Activated naive CD8-positive, alpha-beta T cell treated with anti-CD3 and anti-CD28 coated beads, Interleukin-2, amount 50 U/mL, for 16 hours (primary cell): ENCODE measurements around the gene MXI1.
"Not testable (repeated sequence)": the region's sequence is repeated elsewhere in the genome, so short reads cannot be mapped to it uniquely, and the experiment has no call there.

ENCODE experiments used
- DNase-seq: peaks from one replicate; pipeline ENCODE4 v3.0.0-alpha.2; 2020; ENCODE audit warnings: low read depth, low spot score

MXI1 gene

GRCh38 chr10:110313674-110314073, 106.3 kb downstream of the MXI1 start:
- DNase-seq: no peak

DNA sequence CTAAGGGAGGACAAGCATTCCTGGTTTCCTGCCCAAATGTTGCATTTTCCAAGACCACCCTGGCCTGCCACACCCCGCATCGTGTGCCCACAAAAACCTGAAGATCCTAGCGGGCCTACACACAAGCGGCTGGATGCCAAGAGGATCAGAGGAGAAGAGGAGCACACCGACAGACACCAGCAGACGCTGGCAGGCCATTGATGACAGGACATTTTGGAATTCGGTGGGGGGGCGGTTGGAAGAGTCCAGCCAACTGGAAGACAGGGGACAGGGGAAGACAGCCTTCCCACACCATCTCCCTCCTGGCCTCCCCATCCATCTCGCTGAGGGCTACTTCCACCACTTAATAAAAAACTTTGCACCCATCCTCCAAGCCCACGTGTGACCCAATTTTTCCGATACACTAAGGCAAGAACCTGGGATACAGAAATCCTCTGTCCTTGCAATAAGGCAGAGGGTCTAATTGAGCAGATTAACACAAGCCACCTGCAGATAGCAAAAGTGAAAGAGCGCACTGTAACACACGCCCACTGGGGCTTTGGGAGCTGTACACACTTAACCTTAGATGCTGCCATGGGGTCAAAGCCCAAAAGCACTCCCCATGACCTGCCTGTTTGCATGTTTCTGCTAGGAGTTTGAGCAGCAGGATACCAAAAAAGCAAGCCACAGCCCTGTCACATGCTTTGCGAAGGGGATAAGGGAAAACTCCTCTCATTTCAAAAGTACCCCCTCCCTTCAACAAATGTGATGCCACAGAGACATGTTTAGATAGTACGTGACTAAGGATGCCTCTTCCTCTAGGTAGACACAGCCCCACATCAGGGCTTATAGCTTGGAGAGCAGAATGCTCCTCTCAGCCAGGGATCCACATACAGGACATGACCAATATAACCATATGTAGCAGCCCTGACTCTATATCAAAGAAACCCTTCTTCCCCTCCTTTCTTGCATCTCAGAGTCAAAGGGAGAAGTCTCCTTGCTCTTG, 110.8 kb downstream of the MXI1 start:
- DNase-seq: no peak

DNA sequence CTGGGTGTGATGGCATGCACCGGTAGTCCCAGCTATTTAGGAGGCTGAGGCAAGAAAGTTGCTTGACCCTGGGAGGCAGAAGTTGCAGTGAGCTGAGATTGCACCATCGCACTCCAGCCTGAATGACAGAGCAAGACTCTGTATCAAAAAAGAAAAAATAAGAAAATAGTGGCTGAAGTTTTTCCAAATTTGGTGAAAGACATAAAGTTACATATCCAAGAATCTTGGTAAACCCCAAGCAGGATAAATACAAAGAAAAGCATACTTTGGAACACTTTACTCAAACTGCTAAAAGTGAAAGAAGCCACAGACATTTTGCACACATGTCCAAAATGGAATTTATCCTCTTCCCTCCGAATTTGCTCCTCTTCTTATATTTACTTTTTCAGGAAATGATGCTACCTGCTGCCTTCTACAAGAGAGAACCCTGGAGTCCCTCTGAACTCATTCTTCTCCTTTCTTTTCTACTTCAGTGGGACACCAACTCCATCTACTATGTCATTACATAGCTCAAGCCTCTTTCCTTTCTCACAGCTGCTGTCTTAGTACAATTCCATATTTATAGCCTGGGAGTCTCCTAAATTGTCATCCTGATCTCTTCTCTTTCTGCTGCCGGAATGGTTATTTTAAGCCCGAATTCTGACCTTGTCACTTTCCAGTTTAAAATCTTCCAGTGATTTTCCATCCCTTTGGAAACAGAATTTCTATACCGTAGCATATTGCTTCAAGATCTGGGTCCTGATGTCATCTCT, 114.6 kb downstream of the MXI1 start:
- no peak for DNase-seq

DNA sequence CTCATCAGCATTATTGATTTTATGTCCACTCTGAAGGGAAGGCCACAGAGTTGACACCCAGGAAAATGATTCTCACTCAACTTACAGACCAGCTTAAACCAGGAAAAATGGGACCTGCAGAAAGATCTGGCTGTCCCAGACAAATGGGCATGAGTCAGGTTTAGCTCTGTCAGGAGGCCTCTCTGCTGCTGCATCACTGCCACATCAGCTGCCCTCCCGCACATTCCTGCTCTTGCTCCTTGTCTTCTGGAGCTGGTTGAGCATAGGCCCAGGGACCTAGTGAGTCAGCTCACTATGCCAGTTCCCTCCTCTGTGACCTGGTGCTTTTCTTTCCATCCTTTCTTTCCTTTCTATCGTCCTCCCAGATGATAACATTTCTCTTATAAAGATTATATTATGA, 116.1 kb downstream of the MXI1 start:
- no peak for DNase-seq

DNA sequence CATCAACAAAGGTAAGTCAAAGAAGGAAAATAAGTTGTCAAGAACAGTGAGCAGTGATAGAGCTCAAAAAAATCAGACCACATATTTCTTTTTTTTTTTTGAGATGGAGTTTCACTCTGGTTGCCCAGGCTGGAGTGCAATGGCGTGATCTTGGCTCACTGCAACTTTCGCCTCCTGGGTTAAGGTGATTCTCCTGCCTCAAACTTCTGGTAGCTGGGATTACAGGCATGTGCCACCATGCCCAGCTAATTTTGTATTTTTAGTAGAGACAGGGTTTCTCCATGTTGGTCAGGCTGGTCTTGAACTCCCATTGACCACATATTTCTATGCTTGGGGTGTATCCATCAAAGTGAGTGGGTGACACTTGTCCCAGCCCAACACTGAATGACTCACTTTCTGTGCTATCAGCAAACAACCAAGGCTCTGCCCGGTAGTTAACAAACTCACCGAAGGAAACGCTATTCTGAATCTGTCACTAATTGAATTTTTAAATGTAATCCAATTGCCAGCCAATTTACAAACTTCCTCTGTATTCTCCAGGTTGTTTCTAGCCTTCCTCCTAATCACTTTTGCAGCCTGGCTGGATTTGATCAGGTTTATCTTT, 116.9 kb downstream of the MXI1 start:
- no peak for DNase-seq

GRCh38 chr10:110324805-110325280, 117.4 kb downstream of the MXI1 start:
- DNase-seq: no peak

GRCh38 chr10:110326351-110327032, 119.1 kb downstream of the MXI1 start:
- no peak for DNase-seq

DNA sequence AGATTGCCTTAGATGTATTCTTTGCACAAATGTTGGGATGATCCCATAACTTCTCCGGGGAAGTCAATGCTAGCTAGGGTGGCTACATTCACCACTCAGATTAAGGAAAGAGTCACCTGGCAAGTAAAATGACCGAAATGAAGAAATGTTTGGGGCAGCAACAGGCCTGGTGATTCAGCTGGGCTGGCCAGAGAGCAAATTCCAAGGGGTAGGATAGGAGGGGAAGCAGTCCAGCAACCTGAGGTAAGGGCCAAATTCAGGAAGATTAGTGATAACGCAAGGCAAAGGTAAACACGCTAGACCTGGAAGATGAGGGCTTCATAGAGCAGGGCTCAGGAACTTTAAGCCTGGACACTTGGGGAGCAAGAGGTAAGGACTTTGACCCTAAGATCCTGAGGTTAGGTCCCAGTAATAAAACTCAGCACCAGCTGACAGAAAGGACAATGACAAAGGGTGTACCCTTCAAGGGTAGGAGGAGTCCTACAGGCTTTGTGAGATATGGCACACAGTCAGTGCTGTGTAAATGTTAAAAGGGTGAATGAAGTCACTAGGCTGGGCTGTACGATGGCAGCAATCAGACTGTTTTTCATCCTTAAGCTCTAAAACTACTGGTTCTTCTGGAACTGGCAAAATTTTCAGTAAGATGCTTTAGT, 120.0 kb downstream of the MXI1 start:
- DNase-seq: no peak

DNA sequence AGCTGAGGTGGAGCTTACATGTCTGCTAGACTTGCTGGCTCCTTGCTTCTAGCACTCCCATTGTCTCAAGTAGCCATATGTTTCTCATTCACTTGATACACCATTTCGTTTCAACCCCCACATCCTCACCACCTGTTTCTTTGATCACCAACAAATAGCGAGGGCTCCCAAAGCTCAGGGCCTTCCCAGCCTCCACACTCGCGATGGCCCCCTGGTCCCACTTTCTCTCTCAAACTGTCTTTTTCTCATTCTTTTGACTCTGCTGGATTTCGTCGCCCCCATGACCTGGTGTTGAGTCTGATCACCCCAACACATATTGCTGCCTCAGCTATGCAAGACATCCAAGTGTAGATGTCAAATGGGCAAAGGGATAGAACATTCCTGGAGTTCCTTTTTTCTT, 123.3 kb downstream of the MXI1 start:
- no peak for DNase-seq

DNA sequence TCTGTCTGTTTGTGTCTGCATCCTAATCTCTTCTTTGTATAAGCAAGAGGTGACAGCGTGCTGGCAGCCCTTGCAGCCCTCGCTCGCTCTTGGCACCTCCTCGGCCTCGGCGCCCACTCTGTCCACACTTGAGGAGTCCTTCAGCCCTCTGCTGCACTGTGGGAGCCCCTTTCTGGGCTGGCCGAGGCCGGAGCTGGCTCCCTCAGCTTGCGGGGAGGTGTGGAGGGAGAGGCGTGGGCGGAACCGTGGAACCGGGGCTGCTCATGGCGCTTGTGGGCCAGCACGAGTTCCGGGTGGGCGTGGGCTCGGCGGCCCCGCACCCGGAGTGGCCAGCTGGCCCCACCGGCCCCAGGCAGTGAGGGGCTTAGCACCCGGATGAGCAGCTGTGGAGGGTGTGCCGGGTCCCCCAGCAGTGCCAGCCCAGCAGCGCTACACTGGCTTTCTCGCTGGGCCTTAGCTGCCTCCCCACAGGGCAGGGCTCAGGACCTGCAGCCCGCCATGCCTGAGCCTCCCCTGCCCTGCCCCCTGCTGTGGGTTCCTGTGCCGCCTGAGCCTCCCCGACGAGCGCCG, 123.9 kb downstream of the MXI1 start:
- not testable (repeated sequence) for DNase-seq

- no peak for DNase-seq
Measured at GRCh38 chr10:110334061-110334656, 126.8 kb downstream of the MXI1 start.

GRCh38 chr10:110335314-110336064, 128.1 kb downstream of the MXI1 start:
- no peak for DNase-seq

GRCh38 chr10:110336111-110336721, 128.8 kb downstream of the MXI1 start:
- no peak for DNase-seq
